ENCODE measurements around the gene HDAC11. TPM values are rescaled to one million over a fixed set of nuclear protein-coding genes. Genes with fewer than 3 reads are reported as not detected.

The HDAC11 gene
- total and polyA plus RNA-seq, 10 of the 15 experiments (the other 5 are each of a cell fraction or from before 2014, with no cell fraction given), result 0.04 to 0.76 (median 0.22) TPM; not detected in 1

DNA sequence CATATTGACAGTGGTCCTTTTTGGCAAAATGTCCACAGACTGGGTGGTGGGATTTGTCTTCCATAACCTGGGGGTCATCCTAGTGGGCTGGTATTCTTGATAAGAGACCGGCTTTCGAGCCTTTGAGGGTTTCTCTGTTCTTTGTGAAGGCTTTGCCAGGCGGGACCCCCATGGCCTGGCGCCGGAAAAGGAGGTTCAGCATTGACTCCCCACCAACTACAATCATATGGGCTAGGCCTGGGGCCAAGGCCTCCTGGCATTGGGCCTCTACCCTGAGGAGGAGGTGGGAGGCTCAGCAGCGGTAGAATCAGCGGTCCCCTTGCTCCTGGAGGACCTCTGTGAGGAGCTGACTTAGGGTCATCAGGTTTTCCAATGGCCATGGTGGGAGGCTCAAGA is 19.8 kb upstream of the HDAC11 start (continued):
- no peak for TF ChIP-seq HDAC6 (IDR thresholded peaks at IDR 0.05; ENCODE audit: unreplicated experiment)
- TF ChIP-seq IKZF1 (conservative IDR thresholded peaks at IDR 0.05), result no peak
- no peak for TF ChIP-seq ZZZ3 (IDR thresholded peaks at IDR 0.05; ENCODE audit: control insufficient read depth, insufficient read length, low read depth)
- no peak for TF ChIP-seq RB1 (IDR thresholded peaks at IDR 0.05; ENCODE audit: borderline replicate concordance)

DNA sequence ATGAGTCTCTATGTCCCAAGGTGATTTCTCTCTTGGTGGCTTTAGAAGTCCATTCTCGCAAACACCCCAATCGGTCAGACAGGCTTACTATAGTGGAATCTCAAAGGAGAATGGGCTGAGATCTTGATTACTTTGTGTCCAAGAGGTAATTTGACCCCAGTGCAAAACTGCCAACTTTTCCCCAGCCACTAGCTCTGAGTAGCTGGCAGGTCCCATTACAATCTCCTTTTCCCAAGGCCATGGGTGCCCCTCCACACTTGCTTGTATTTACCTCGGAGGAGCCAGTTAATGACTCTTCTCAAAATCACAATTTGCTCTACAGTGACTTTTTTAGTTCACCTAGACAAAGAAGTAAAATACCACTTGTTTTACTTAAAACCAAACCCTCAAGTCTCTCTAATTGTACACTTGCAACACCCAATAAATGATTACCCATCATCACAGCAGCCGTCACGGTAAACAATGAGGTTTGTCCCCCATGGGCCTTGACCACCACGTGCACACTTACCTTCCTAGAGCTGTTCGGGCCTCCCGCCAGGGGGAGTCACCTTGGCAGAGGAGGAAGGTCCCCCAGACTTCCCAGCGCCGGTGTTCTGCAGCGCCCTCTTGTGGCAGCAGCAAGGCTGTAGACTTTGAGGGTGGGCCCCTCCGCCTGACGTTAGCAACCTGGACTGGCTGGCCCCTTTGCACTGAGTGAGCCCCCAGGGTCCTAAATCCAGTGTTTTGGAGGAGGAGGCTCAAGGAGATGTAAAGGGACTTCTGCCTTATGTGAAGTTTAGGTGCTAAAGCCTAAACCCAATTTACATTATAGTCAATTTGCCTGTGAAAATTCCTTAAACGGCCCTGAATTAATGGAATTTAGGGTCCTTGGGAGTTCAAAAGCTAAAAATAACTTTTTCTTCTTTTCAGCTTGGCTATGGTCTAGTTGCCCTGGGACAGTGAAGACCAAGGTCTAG is 18.7 kb upstream of the HDAC11 start:
- intact Hi-C loops (cut with micrococcal nuclease; ENCODE audit: unreplicated experiment), result no loop called here
- BruUV-seq (replicated peaks), result no TSS peak
- ChIA-PET SMC1A (ENCODE audit: uncharacterized antibody, unreplicated experiment) (interaction anchor here (0.9 to 3.5 kb wide), 6 partner anchors 9 to 386 kb away, joined by 3 to 17 read pairs (median 6); no protein-coding TSS in a partner anchor), RAD21 (ENCODE audit: unreplicated experiment) (interaction anchor here (1.0 to 2.6 kb wide), 7 partner anchors 10 to 369 kb away, joined by 3 to 16 read pairs (median 6); partner anchors contain the start of gene HDAC11), POLR2A (interaction anchor here (1.8 kb wide), 1 partner anchor 370 kb away, joined by 5 read pairs; no protein-coding TSS in a partner anchor), CTCF (interaction anchor here (0.7 to 4.5 kb wide), 15 partner anchors 9 to 466 kb away, joined by 3 to 56 read pairs (median 3); partner anchors contain the start of gene HDAC11)
- FAIRE-seq, result no peak
- WGBS (ENCODE audit: insufficient coverage, insufficient replicate concordance, low lambda C conversion rate, missing lambda C conversion rate), result 18% methylated on average over 14 of the region's 14 CpGs
- peak; percentile 98 for ATAC-seq
- Histone ChIP-seq H3K36me3 (ENCODE audit: control insufficient read depth in 2 of 2, insufficient read depth in 2 of 2, low read length in 1 of 2) (no peaks in the 10 kb centered on the region), H4K20me1 (ENCODE audit: control insufficient read depth, insufficient read depth) (no peaks in the 10 kb centered on the region), H3K4me1 (ENCODE audit: control insufficient read depth, insufficient read depth, low read length) (no peaks in the 10 kb centered on the region), H3K4me3 (no peak overlapping the region), H3K79me2 (ENCODE audit: control insufficient read depth, insufficient read depth, low read length) (no peaks in the 10 kb centered on the region), H3K9ac (ENCODE audit: control insufficient read depth, insufficient read depth, low read length) (no peak overlapping the region), H3K9me3 (replicated peaks; ENCODE audit: control insufficient read depth, insufficient read depth, low read length) (no peaks in the 10 kb centered on the region), H3K27ac (ENCODE audit: control insufficient read depth, insufficient read depth) (no peak overlapping the region), H3K27me3 (replicated peaks in 1 of 2; ENCODE audit: control insufficient read depth in 2 of 2, insufficient read depth in 2 of 2, low read length in 1 of 2) (no peaks in the 10 kb centered on the region; a peak in 4 of 4 replicates), H2AFZ (ENCODE audit: control insufficient read depth, low read depth, low read length) (no peak overlapping the region), H3K4me2 (ENCODE audit: control insufficient read depth, insufficient read depth) (no peak overlapping the region)
- in situ Hi-C loops (cut with MboI), result no loop called here
- TF ChIP-seq TBL1XR1 (IDR thresholded peaks at IDR 0.05; ENCODE audit: low read depth, low read length), result no peak
- TF ChIP-seq, protein P1, sequence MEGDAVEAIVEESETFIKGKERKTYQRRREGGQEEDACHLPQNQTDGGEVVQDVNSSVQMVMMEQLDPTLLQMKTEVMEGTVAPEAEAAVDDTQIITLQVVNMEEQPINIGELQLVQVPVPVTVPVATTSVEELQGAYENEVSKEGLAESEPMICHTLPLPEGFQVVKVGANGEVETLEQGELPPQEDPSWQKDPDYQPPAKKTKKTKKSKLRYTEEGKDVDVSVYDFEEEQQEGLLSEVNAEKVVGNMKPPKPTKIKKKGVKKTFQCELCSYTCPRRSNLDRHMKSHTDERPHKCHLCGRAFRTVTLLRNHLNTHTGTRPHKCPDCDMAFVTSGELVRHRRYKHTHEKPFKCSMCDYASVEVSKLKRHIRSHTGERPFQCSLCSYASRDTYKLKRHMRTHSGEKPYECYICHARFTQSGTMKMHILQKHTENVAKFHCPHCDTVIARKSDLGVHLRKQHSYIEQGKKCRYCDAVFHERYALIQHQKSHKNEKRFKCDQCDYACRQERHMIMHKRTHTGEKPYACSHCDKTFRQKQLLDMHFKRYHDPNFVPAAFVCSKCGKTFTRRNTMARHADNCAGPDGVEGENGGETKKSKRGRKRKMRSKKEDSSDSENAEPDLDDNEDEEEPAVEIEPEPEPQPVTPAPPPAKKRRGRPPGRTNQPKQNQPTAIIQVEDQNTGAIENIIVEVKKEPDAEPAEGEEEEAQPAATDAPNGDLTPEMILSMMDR (IDR thresholded peaks at IDR 0.05 in 2 of 3, conservative IDR thresholded peaks at IDR 0.05 in 1 of 3; ENCODE audit: control insufficient read depth in 2 of 3, extremely low read depth in 1 of 3, insufficient read depth in 1 of 3, low read depth in 3 of 3, low read length in 3 of 3), result peak; percentile 60 to 87 (median 75)
- TF ChIP-seq SMC3 (IDR thresholded peaks at IDR 0.05; ENCODE audit: borderline replicate concordance, low read length), result peak; percentile 47
- TF ChIP-seq SREBF1 (IDR thresholded peaks at IDR 0.05; ENCODE audit: low read length), result no peak
- TF ChIP-seq BHLHE40 (IDR thresholded peaks at IDR 0.05; ENCODE audit: borderline replicate concordance in 1 of 2, low read depth in 2 of 2, low read length in 1 of 2), result peak in 1 of 2 experiments; percentile 34; a peak in 1 of 4 replicates
- peak; percentile 54 for TF ChIP-seq RAD21 (IDR thresholded peaks at IDR 0.05; ENCODE audit: insufficient read depth, low read depth, low read length)
- DNase-seq (ENCODE audit: low read depth, low spot score), result no peak
